CD14-positive monocyte (primary cell): ENCODE results near the gene TMOD1. TPM values are rescaled to one million over a fixed set of nuclear protein-coding genes. Genes with fewer than 3 reads are reported as not detected.

Experiments
- DNase-seq, 3 donors: peaks; one replicate each; pipeline ENCODE4 v3.0.0-alpha.2; 2011 to 2022
- H2AFZ ChIP-seq: 2 replicates; pipeline ENCODE4 v1.6.0; 2012; ENCODE audit warnings: mild to moderate bottlenecking, low read depth, low read length, inconsistent platforms; ENCODE audit not compliant: insufficient read depth, poor library complexity, severe bottlenecking
- H3K27ac ChIP-seq, 2 donors: 1 replicate in 1 of 2; 2 replicates in 1 of 2; pipeline ENCODE4 v1.5.1; 2012 to 2013; ENCODE audit warnings: low read length in 2 of 2, control low read depth in 1 of 2, inconsistent platforms in 1 of 2, low read depth in 1 of 2, mild to moderate bottlenecking in 1 of 2
- H3K27me3 ChIP-seq, 2 donors: one replicate each; pipeline versions ENCODE4 v1.6.0 to v1.6.1; 2011 to 2013; ENCODE audit warnings: low read length in 2 of 2; ENCODE audit not compliant: control insufficient read depth in 2 of 2, insufficient read depth in 2 of 2
- H3K36me3 ChIP-seq, 2 donors: replicated peaks in 1 of 2; 1 replicate in 1 of 2; 2 replicates in 1 of 2; pipeline versions ENCODE4 v1.5.1 to v1.6.1; 2012 to 2013; ENCODE audit warnings: low read length in 2 of 2, control low read depth in 1 of 2, inconsistent platforms in 1 of 2, mild to moderate bottlenecking in 1 of 2; ENCODE audit not compliant: insufficient read depth in 2 of 2, control insufficient read depth in 1 of 2
- H3K4me1 ChIP-seq, 2 donors: 1 replicate in 1 of 2; 2 replicates in 1 of 2; pipeline versions ENCODE4 v1.5.1 to v1.6.1; 2012 to 2013; ENCODE audit warnings: low read length in 2 of 2, control low read depth in 1 of 2, inconsistent platforms in 1 of 2, mild to moderate bottlenecking in 1 of 2, moderate library complexity in 1 of 2; ENCODE audit not compliant: insufficient read depth in 2 of 2, control insufficient read depth in 1 of 2
- H3K4me2 ChIP-seq: replicated peaks from 2 replicates; pipeline ENCODE3; 2012; ENCODE audit warnings: low read length, moderate library complexity, mild to moderate bottlenecking; ENCODE audit not compliant: poor library complexity, severe bottlenecking; ENCODE audit errors: extremely low read depth
- H3K4me3 ChIP-seq, 3 experiments: fragments of 200-600 bp in 1 of 3; sonication (generic) in 1 of 3; replicated peaks in 1 of 3; 1 replicate in 2 of 3; 2 replicates in 1 of 3; pipeline ENCODE4 v1.5.1; 2011 to 2013; ENCODE audit warnings: low read length in 3 of 3, mild to moderate bottlenecking in 3 of 3, control low read depth in 2 of 3, low read depth in 2 of 3, inconsistent platforms in 1 of 3, moderate library complexity in 1 of 3
- H3K79me2 ChIP-seq: 2 replicates; pipeline ENCODE4 v1.6.0; 2012; ENCODE audit warnings: mild to moderate bottlenecking, control low read depth, inconsistent platforms, low read length, moderate library complexity; ENCODE audit not compliant: insufficient read depth
- H3K9ac ChIP-seq: 2 replicates; pipeline ENCODE4 v1.6.0; 2017; ENCODE audit warnings: low read length, mild to moderate bottlenecking; ENCODE audit not compliant: insufficient read depth, poor library complexity, severe bottlenecking
- H3K9me3 ChIP-seq, 2 donors: replicated peaks in 1 of 2; 1 replicate in 1 of 2; 2 replicates in 1 of 2; pipeline versions ENCODE4 v1.5.1 to v1.6.1; 2012 to 2013; ENCODE audit warnings: low read length in 2 of 2, control low read depth in 1 of 2; ENCODE audit not compliant: control insufficient read depth in 1 of 2, insufficient read depth in 1 of 2
- H4K20me1 ChIP-seq: 2 replicates; pipeline ENCODE4 v1.6.0; 2012; ENCODE audit warnings: mild to moderate bottlenecking, low read length, control low read depth, moderate library complexity; ENCODE audit not compliant: insufficient read depth
- H3K27ac Mint-ChIP-seq, 7 donors: one replicate each; pipeline ENCODE4 v1.8.0; 2020; ENCODE audit warnings: mild to moderate bottlenecking in 7 of 7, mixed read lengths in 7 of 7, moderate library complexity in 6 of 7, inconsistent platforms in 2 of 7
- H3K27me3 Mint-ChIP-seq, 3 donors: one replicate each; pipeline ENCODE4 v1.8.0; 2021 to 2022; ENCODE audit warnings: low read depth in 3 of 3, mild to moderate bottlenecking in 3 of 3, mixed read lengths in 3 of 3, moderate library complexity in 3 of 3, inconsistent platforms in 1 of 3
- H3K36me3 Mint-ChIP-seq, 2 donors: one replicate each; pipeline ENCODE4 v1.8.0; 2020; ENCODE audit warnings: mixed read lengths in 2 of 2, inconsistent platforms in 1 of 2, mild to moderate bottlenecking in 1 of 2
- H3K4me1 Mint-ChIP-seq: one replicate; pipeline ENCODE4 v1.8.0; 2020; ENCODE audit warnings: mild to moderate bottlenecking, mixed read lengths
- H3K4me3 Mint-ChIP-seq, 2 donors: one replicate each; pipeline ENCODE4 v1.8.0; 2020; ENCODE audit warnings: mild to moderate bottlenecking in 2 of 2, mixed read lengths in 2 of 2, moderate library complexity in 1 of 2
- H3K9me3 Mint-ChIP-seq, 7 donors: one replicate each; pipeline ENCODE4 v1.8.0; 2020 to 2022; ENCODE audit warnings: mixed read lengths in 7 of 7, mild to moderate bottlenecking in 6 of 7, moderate library complexity in 6 of 7, inconsistent platforms in 2 of 7
- CTCF ChIP-seq: fragments of 200-600 bp; IDR thresholded peaks from one replicate; pipeline ENCODE4 v1.8.0; 2022; ENCODE audit warnings: antibody characterized with exemption, mild to moderate bottlenecking
- WGBS: methylation state at CpG from one replicate; pipeline ENCODE4 v1.1.5; 2013; ENCODE audit warnings: missing lambda C conversion rate; ENCODE audit not compliant: insufficient coverage; 5-methylcytosine and 5-hydroxymethylcytosine counted together
- intact Hi-C, 2 donors: fragments of 100-400 bp; cut with micrococcal nuclease; formaldehyde crosslinking; loops; one replicate each; pipeline versions ENCODE4 v1.15.0 to v1.15.1; 2023
- polyA plus RNA-seq, 3 donors: library from polyadenylated mRNA; depleted of rRNA in 1 of 3; unstranded in 2 of 3; stranded (reverse) in 1 of 3; fragments of 300-500 nt in 2 of 3; fragments of >200 nt in 1 of 3; fragmentation: Illumina TruSeq in 2 of 3; gene quantifications; 1 replicate in 2 of 3; 2 replicates in 1 of 3; pipeline ENCODE4 v1.2.3, GENCODE V29; 2012 to 2021

TMOD1 gene
- polyA plus RNA-seq, 3 donors: 0.09 to 0.81 (median 0.59) TPM

GRCh38 chr9:97459326-97459725, 42.1 kb upstream of the TMOD1 start:
- Histone ChIP-seq H3K4me3 (no peak overlapping the region), H3K27ac (no peak overlapping the region), H3K9ac (no peak overlapping the region), H2AFZ (no peak overlapping the region), H3K79me2 (peaks cover 8% of the 10 kb centered on the region), H3K27me3 (no peaks in the 10 kb centered on the region), H3K9me3 (no peaks in the 10 kb centered on the region), H3K4me1 (no peaks in the 10 kb centered on the region), H3K4me2 (no peak overlapping the region), H3K36me3 (peaks cover 24 to 45% of the 10 kb centered on the region in 2 donors), H4K20me1 (no peaks in the 10 kb centered on the region)
- TF ChIP-seq CTCF: no peak
- peaks cover 9% of the 10 kb centered on the region for H3K4me1 Mint-ChIP-seq
- H3K36me3 Mint-ChIP-seq: peaks cover 42 to 53% of the 10 kb centered on the region in 2 donors
- no peak for DNase-seq
- H3K9me3 Mint-ChIP-seq: peaks cover 0 to 13% (median 2%) of the 10 kb centered on the region in 7 donors
- H3K27ac Mint-ChIP-seq: no peak overlapping the region
- H3K27me3 Mint-ChIP-seq: no peaks in the 10 kb centered on the region
- no peak overlapping the region for H3K4me3 Mint-ChIP-seq
- intact Hi-C loops: no loop called here

- H3K4me3 Mint-ChIP-seq: no peak overlapping the region
- no peak for TF ChIP-seq CTCF
- no peaks in the 10 kb centered on the region for H3K4me1 ChIP-seq
- WGBS: no CpG with 5 or more reads among the region's 3 CpGs
- no peaks in the 10 kb centered on the region for H3K9me3 ChIP-seq
- H3K36me3 Mint-ChIP-seq: peaks cover 53 to 62% of the 10 kb centered on the region in 2 donors
- H3K4me2 ChIP-seq: no peak overlapping the region
- peak overlapping the region in 1 of 2 donors; percentile 20 for H3K27ac ChIP-seq
- no peak overlapping the region for H3K27ac Mint-ChIP-seq
- H3K9me3 Mint-ChIP-seq: no peaks in the 10 kb centered on the region
- no peak overlapping the region for H3K4me3 ChIP-seq
- no peaks in the 10 kb centered on the region for H3K27me3 Mint-ChIP-seq
- peaks cover 9% of the 10 kb centered on the region for H3K4me1 Mint-ChIP-seq
- peaks cover 4% of the 10 kb centered on the region for H3K79me2 ChIP-seq
- DNase-seq: no peak
- no peaks in the 10 kb centered on the region for H4K20me1 ChIP-seq
- H3K9ac ChIP-seq: no peak overlapping the region
- peaks cover 49 to 74% of the 10 kb centered on the region in 2 donors for H3K36me3 ChIP-seq
- no peaks in the 10 kb centered on the region for H3K27me3 ChIP-seq
- no peak overlapping the region for H2AFZ ChIP-seq
- intact Hi-C loops: loop anchor here in 1 of 2 donors (10.0 kb wide), 1 partner anchor 133 kb away; no protein-coding TSS in a partner anchor
Measured at GRCh38 chr9:97462159-97462558, 39.3 kb upstream of the TMOD1 start.
